Measurements from ENCODE around the gene PLPPR5. TPM values are rescaled to one million over a fixed set of nuclear protein-coding genes. Genes with fewer than 3 reads are reported as not detected.

The PLPPR5 gene
- total and polyA plus RNA-seq, 2 of the 4 experiments (the other 2 are of a cell fraction) = under 0.01 to 0.05 TPM

GRCh38 chr1:98965394-98965793 is 39.3 kb downstream of the PLPPR5 start:
- no peak overlapping the region for H2BK20ac ChIP-seq (ENCODE audit: low read depth, low read length)
- no peaks in the 10 kb centered on the region for H3K36me3 ChIP-seq (ENCODE audit: control insufficient read depth, insufficient read depth, low read length)
- H3K4me2 ChIP-seq (ENCODE audit: low read depth, low read length) = no peak overlapping the region
- no peak overlapping the region for H3K23ac ChIP-seq (ENCODE audit: low read depth, low read length)
- H4K8ac ChIP-seq (ENCODE audit: low read depth in 2 of 2, low read length in 2 of 2) = no peak overlapping the region
- H4K5ac ChIP-seq (ENCODE audit: low read depth, low read length) = no peak overlapping the region
- TF ChIP-seq POLR2A (IDR thresholded peaks at IDR 0.05; ENCODE audit: low read depth, low read length) (no peak), SMC3 (IDR thresholded peaks at IDR 0.05; ENCODE audit: low read depth, low read length) (no peak), RFX5 (IDR thresholded peaks at IDR 0.05; ENCODE audit: low read depth, low read length) (no peak), CHD1 (IDR thresholded peaks at IDR 0.05; ENCODE audit: low read depth, low read length) (no peak), RAD21 (IDR thresholded peaks at IDR 0.05; ENCODE audit: low read length) (no peak), FOS (IDR thresholded peaks at IDR 0.05; ENCODE audit: low read depth, low read length) (no peak), ELK1 (IDR thresholded peaks at IDR 0.05; ENCODE audit: borderline replicate concordance, low read depth, low read length) (no peak), CEBPB (IDR thresholded peaks at IDR 0.05; ENCODE audit: low read depth, low read length) (no peak), BHLHE40 (IDR thresholded peaks at IDR 0.05; ENCODE audit: low read depth, low read length) (no peak), MAZ (IDR thresholded peaks at IDR 0.05; ENCODE audit: borderline replicate concordance, low read depth, low read length) (no peak), CTCF (conservative IDR thresholded peaks at IDR 0.05; ENCODE audit: low read depth, low read length) (no peak), RCOR1 (IDR thresholded peaks at IDR 0.05; ENCODE audit: insufficient replicate concordance, low read length) (no peak), MXI1 (IDR thresholded peaks at IDR 0.05; ENCODE audit: borderline replicate concordance, low read depth, low read length) (no peak), MAFK (IDR thresholded peaks at IDR 0.05; ENCODE audit: low read depth, low read length) (no peak)
- TF ChIP-seq, protein P1, sequence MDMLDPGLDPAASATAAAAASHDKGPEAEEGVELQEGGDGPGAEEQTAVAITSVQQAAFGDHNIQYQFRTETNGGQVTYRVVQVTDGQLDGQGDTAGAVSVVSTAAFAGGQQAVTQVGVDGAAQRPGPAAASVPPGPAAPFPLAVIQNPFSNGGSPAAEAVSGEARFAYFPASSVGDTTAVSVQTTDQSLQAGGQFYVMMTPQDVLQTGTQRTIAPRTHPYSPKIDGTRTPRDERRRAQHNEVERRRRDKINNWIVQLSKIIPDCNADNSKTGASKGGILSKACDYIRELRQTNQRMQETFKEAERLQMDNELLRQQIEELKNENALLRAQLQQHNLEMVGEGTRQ (IDR thresholded peaks at IDR 0.05; ENCODE audit: low read depth, low read length) = no peak
- H2AFZ ChIP-seq (replicated peaks; ENCODE audit: low read length, poor library complexity) = no peak overlapping the region
- in situ Hi-C loops (cut with MboI; ENCODE audit: low sequenced_read_pairs) = no loop called here
- H3K4ac ChIP-seq (ENCODE audit: low read depth, low read length) = no peak overlapping the region
- no peak for DNase-seq
- H3K9me1 ChIP-seq (ENCODE audit: insufficient read depth, low read length) = no peaks in the 10 kb centered on the region; the same call in 1 of the 2 replicates
- no CpG with 5 or more reads among the region's 3 CpGs for WGBS, 2 experiments (ENCODE audit: extremely low coverage in 2 of 2, insufficient read length in 1 of 2)
- no peak overlapping the region for H2BK5ac ChIP-seq (ENCODE audit: low read depth, low read length, poor library complexity, severe bottlenecking)
- H3K14ac ChIP-seq (replicated peaks; ENCODE audit: low read depth, low read length) = no peak overlapping the region
- no peak overlapping the region for H3K18ac ChIP-seq (ENCODE audit: low read depth, low read length)
- ChIA-PET POLR2A (ENCODE audit: unreplicated experiment) (no interaction called here), CTCF (interaction anchor here (1.5 kb wide), 1 partner anchor 13 kb away, joined by 3 read pairs; no protein-coding TSS in a partner anchor)
- no peak overlapping the region for H2AK5ac ChIP-seq (ENCODE audit: low read depth, low read length)
- no peak overlapping the region for H3K56ac ChIP-seq (ENCODE audit: extremely low read depth, insufficient read depth, low read length)
- no peaks in the 10 kb centered on the region for H3K79me1 ChIP-seq (ENCODE audit: low read depth in 1 of 2, low read length in 2 of 2)
- no peaks in the 10 kb centered on the region for H3K27me3 ChIP-seq (ENCODE audit: control insufficient read depth, insufficient read depth, low read length)
- dilution Hi-C loops (cut with HindIII; ENCODE audit: low sequenced_read_pairs, unreplicated experiment) = no loop called here
- no peak for ATAC-seq (ENCODE audit: low read depth)
- H3K4me1 ChIP-seq (ENCODE audit: control insufficient read depth, insufficient read depth, low read length) = peaks cover 11% of the 10 kb centered on the region
- BruUV-seq (replicated peaks) = no TSS peak
- no peak overlapping the region for H2BK15ac ChIP-seq (ENCODE audit: low read depth, low read length)
- H4K91ac ChIP-seq (ENCODE audit: insufficient read depth, low read depth, low read length) = no peak overlapping the region
- no peak overlapping the region for H3K27ac ChIP-seq (ENCODE audit: insufficient read depth, low read length)
- intact Hi-C loops (cut with micrococcal nuclease) = no loop called here
- no peak overlapping the region for H2BK120ac ChIP-seq (ENCODE audit: low read depth, low read length)
- no peak overlapping the region for H3K9ac ChIP-seq (ENCODE audit: low read depth, low read length)
- H2AK9ac ChIP-seq (replicated peaks; ENCODE audit: low read depth, low read length, poor library complexity) = no peak overlapping the region
- H3K9me3 ChIP-seq (ENCODE audit: control insufficient read depth, insufficient read depth, low read length) = no peaks in the 10 kb centered on the region
- H4K20me1 ChIP-seq (ENCODE audit: insufficient read depth, low read length) = no peaks in the 10 kb centered on the region
- no peak overlapping the region for H3K4me3 ChIP-seq (ENCODE audit: insufficient read depth, low read depth, low read length)
